Small intestine (tissue), 7 donors: ENCODE results near the gene RNASE4. TPM values are rescaled to one million over a fixed set of nuclear protein-coding genes. Genes with fewer than 3 reads are reported as not detected.

ENCODE experiments used
- DNase-seq, 2 donors: peaks; one replicate each; pipeline versions ENCODE4 v3.0.0 to v3.0.0-alpha.2; 2013
- FAIRE-seq: peaks from 2 replicates; lab custom pipeline; 2012; peaks lifted over from hg19 to GRCh38; lab: Jason Lieb, UNC
- H3K27ac ChIP-seq, 3 donors: one replicate each; pipeline ENCODE4 v1.5.1; 2013; ENCODE audit warnings: low read length in 2 of 3, mild to moderate bottlenecking in 2 of 3, control low read depth in 1 of 3, inconsistent platforms in 1 of 3, low read depth in 1 of 3, moderate library complexity in 1 of 3
- H3K27me3 ChIP-seq, 3 donors: one replicate each; pipeline ENCODE4 v1.6.1; 2013; ENCODE audit warnings: low read length in 3 of 3, inconsistent platforms in 1 of 3; ENCODE audit not compliant: control insufficient read depth in 3 of 3, insufficient read depth in 3 of 3
- H3K36me3 ChIP-seq, 3 donors: one replicate each; pipeline ENCODE4 v1.6.1; 2013; ENCODE audit warnings: low read length in 3 of 3, inconsistent platforms in 1 of 3, low read depth in 1 of 3, mild to moderate bottlenecking in 1 of 3, moderate library complexity in 1 of 3; ENCODE audit not compliant: control insufficient read depth in 3 of 3, insufficient read depth in 2 of 3
- H3K4me1 ChIP-seq, 3 donors: one replicate each; pipeline ENCODE4 v1.6.1; 2013; ENCODE audit warnings: low read length in 2 of 3, inconsistent platforms in 1 of 3, low read depth in 1 of 3, mild to moderate bottlenecking in 1 of 3, moderate library complexity in 1 of 3; ENCODE audit not compliant: control insufficient read depth in 3 of 3, insufficient read depth in 2 of 3
- H3K4me3 ChIP-seq, 3 donors: one replicate each; pipeline ENCODE4 v1.5.1; 2013; ENCODE audit warnings: low read length in 3 of 3, control low read depth in 1 of 3, inconsistent platforms in 1 of 3, low read depth in 1 of 3, mild to moderate bottlenecking in 1 of 3, moderate library complexity in 1 of 3
- H3K9me3 ChIP-seq, 2 donors: one replicate each; pipeline ENCODE4 v1.6.1; 2013; ENCODE audit warnings: low read depth in 1 of 2, low read length in 1 of 2; ENCODE audit not compliant: control insufficient read depth in 2 of 2, insufficient read depth in 1 of 2
- WGBS, 3 donors: extraction: QIAGEN DNeasy Blood & Tissue Kit; methylation state at CpG; one replicate each; pipeline ENCODE4 v1.1.7; 2013; 5-methylcytosine and 5-hydroxymethylcytosine counted together
- polyA plus RNA-seq, 4 donors: library from polyadenylated mRNA; stranded (reverse) in 3 of 4; unstranded in 1 of 4; fragments of 200-250 nt in 3 of 4; fragments of 120-200 nt in 1 of 4; gene quantifications; one replicate each; pipeline versions ENCODE4 v1.2.1 to v1.2.3, GENCODE V29; 2013
- donor health status: healthy with polysubstance abuse.
- donor health status: control.
- donor health status: control.
- donor health status: Bipolar disorder and iron deficiency.
- donor health status: healthy.

Gene RNASE4
- polyA plus RNA-seq, 4 donors = 8.1 to 45.7 (median 31.1) TPM

DNA sequence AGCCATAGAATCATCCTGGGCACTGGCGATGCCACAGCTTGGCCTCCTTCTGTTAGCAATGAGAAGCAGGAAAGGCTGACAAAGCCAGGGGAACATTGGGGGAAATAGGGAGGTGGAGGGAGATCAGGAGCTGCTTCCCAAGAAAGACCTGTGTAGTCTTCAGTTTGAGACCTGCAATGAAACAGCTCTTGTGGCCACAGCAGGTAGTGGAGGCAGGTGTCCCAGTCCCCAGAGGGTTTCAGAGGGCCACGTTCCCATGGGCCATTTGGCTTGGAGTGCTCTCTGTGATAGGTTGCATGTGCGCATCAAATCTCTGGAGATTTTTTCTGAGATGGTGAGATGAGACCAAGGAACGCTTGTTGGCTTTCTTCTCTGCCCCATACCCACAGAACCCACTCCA, 28.5 kb upstream of the RNASE4 start:
- FAIRE-seq (no peak), DNase-seq (no peak)
- Histone ChIP-seq H3K9me3 (no peaks in the 10 kb centered on the region), H3K4me1 (peaks cover 0 to 32% (median 9%) of the 10 kb centered on the region in 3 donors), H3K27me3 (peaks cover 0 to 19% (median 9%) of the 10 kb centered on the region in 3 donors), H3K4me3 (no peak overlapping the region), H3K36me3 (no peaks in the 10 kb centered on the region), H3K27ac (no peak overlapping the region)
- WGBS, 3 donors = 85 to 91% (median 87%) methylated on average over 4 of the region's 4 CpGs

DNA sequence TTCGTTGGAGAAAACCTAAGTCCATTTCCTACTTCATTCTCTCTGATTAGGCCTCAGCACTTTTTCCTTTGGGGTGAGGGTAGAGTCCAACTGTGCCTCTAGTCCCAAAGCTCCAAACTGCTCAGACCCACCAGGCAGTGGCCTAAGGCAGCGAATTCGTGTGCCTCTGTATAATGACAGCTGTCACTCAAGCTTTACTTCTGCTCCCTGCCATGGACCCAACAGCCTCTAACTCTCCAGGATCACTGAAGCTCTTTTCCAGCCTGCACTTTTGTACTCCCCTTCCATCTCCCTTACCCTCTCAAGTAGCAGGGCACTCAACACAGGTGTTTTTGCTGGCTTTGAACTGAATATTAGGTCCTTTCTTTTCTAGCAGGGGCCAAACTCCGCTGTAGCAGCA, 28.1 kb upstream of the RNASE4 start:
- Histone ChIP-seq H3K36me3 (no peaks in the 10 kb centered on the region), H3K4me1 (peaks cover 0 to 34% (median 9%) of the 10 kb centered on the region in 3 donors), H3K4me3 (no peak overlapping the region), H3K27me3 (peaks cover 0 to 19% (median 9%) of the 10 kb centered on the region in 3 donors), H3K9me3 (no peaks in the 10 kb centered on the region), H3K27ac (no peak overlapping the region)
- WGBS, 3 donors = 75% methylated on average over 4 of the region's 4 CpGs
- DNase-seq (no peak), FAIRE-seq (no peak)

DNA sequence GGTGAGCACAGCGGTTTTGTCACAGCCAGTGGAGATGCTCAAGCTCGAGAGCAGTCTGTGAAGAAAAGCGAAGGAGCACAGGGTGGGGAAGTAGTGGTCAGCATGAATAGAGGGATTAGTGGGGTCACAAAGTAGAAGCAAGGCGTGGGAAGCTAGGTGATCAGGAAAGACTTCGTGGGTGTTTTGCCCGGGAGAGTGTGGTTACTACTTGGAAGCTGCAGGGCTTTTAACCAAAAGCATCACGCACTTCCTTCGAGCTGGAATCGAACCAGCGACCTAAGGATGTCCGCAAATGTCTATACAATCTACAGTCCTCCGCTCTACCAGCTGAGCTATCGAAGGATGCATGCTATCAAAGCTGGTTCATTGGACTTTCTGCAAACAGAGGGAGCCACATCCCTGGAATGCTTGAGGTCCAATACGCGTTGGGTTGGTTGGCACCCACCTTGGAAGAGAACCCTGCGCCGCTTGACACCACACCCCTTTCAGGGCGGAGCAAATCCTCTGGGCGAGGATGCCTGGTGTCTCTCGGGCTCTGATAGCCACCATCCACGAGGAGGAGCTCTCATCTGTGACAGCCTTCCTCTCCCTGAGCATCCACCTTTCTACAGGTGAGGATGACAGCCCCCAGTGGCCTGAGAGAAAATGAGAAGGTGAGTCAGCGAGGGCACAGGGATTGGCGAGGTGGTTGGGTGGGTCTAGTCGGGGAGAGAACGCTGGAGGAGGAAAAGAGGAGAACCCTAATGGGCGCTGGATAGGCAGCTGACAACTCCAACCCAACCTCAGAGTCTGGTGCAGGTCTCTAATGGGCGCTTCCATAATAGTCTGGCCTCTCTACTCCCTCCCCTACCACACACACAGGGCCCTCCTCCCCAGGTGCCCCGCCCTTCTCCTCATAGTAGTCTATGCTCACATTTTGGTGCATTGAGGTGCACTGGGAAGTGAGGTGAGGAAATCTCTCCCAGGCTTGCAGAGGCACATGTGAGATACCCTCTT, 26.8 kb upstream of the RNASE4 start:
- no peaks in the 10 kb centered on the region for H3K36me3 ChIP-seq
- peak in 1 of 2 donors; percentile 73 for DNase-seq
- H3K27me3 ChIP-seq = peaks cover 0 to 14% (median 9%) of the 10 kb centered on the region in 3 donors
- WGBS, 3 donors = 28 to 73% (median 56%) methylated on average over 28 of the region's 28 CpGs
- H3K9me3 ChIP-seq = no peaks in the 10 kb centered on the region
- peaks cover 0 to 44% (median 9%) of the 10 kb centered on the region in 3 donors for H3K4me1 ChIP-seq
- peak overlapping the region in 1 of 3 donors; percentile 10 for H3K27ac ChIP-seq
- no peak for FAIRE-seq
- H3K4me3 ChIP-seq = no peak overlapping the region

DNA sequence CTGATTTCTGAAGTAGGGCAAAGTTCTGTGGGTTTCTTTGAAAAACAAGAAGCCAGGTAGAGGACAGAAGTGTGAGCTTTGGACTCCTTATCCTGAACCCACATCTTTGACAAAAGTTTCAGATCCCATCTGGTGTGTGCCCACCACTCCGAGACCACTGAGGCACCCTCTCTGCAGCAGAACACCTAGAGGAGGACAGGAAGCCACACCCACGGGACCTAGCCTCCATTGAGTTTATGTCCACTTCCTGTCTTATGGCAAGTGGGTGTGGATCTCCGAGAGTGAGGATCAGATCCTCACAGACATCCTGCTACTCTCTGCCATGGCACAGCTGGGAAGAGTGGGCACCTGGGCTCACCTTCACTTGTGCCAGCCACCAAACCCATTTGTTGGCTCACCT, 26.1 kb upstream of the RNASE4 start:
- WGBS, 3 donors = 25 to 49% (median 44%) methylated on average over 3 of the region's 3 CpGs
- H3K4me1 ChIP-seq = peaks cover 0 to 44% (median 8%) of the 10 kb centered on the region in 3 donors
- H3K4me3 ChIP-seq = no peak overlapping the region

DNA sequence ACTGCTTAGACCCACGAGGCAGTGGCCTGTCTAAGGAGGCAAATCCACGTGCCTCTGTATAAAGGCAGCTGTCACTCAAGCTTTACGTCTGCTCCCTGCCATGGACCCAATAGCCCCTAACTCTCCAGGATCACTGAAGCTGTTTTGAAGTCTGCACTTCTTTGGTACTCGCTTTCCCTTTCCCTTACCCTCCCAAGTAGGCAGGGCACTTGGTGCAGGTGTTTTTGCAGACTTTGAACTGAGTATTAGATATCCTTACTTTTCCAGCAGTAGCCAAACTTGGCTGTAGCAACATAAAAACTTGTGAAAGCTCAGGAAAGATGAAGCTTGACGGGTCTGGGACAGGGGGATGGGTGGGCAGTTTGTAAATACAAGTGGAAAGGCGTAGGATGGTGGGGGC, 25.0 kb upstream of the RNASE4 start:
- no peak overlapping the region for H3K27ac ChIP-seq
- peaks cover 0 to 5% (median 0%) of the 10 kb centered on the region in 3 donors for H3K27me3 ChIP-seq
- H3K4me1 ChIP-seq = peaks cover 0 to 48% (median 0%) of the 10 kb centered on the region in 3 donors
- H3K36me3 ChIP-seq = no peaks in the 10 kb centered on the region
- 11 to 51% (median 31%) methylated on average over 6 of the region's 6 CpGs for WGBS, 3 donors
- H3K9me3 ChIP-seq = no peaks in the 10 kb centered on the region
- no peak for FAIRE-seq
- no peak overlapping the region for H3K4me3 ChIP-seq
- DNase-seq = peak; percentile 57 to 63

More for the DNA sequence above, 26.1 kb upstream of the RNASE4 start:
- DNase-seq = no peak
- H3K27ac ChIP-seq = peak overlapping the region in 1 of 3 donors; percentile 10
- H3K27me3 ChIP-seq = peaks cover 0 to 9% (median 8%) of the 10 kb centered on the region in 3 donors
- FAIRE-seq = no peak
- H3K9me3 ChIP-seq = no peaks in the 10 kb centered on the region
- H3K36me3 ChIP-seq = no peaks in the 10 kb centered on the region

DNA sequence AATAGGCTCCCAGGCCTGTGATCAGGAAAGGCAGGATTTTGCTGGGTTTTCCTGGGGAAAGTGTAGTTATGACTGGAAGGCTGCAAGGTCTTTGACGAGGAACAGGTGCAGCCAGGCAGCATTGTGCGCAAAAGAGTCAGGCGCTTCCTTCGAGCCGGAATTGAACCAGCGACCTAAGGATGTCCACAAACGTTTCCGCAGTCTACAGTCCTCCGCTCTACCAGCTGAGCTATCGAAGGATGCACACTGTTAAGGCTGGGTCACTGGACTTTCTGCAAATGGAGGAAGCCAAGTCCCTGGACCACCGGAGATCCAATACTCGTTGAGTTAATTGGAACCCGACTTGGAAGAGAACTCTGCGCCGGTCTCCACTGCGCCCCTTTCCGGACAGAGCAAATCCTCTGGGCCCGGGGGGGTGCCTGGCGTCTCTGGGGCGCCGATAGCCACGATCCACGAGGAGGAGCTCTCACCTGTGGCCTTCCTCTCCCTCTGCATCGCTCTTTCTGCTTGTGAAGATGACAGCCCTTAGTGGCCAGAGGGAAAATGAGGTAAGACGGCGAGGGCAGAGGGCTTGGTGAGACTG, 24.5 kb upstream of the RNASE4 start:
- Histone ChIP-seq H3K9me3 (no peaks in the 10 kb centered on the region), H3K4me1 (peaks cover 0 to 48% (median 0%) of the 10 kb centered on the region in 3 donors), H3K4me3 (no peak overlapping the region), H3K36me3 (no peaks in the 10 kb centered on the region), H3K27ac (no peak overlapping the region), H3K27me3 (peaks cover 0 to 5% (median 0%) of the 10 kb centered on the region in 3 donors)
- WGBS, 3 donors = 59 to 76% (median 66%) methylated on average over 25 to 26 of the region's 26 CpGs
- FAIRE-seq (no peak), DNase-seq (no peak)

DNA sequence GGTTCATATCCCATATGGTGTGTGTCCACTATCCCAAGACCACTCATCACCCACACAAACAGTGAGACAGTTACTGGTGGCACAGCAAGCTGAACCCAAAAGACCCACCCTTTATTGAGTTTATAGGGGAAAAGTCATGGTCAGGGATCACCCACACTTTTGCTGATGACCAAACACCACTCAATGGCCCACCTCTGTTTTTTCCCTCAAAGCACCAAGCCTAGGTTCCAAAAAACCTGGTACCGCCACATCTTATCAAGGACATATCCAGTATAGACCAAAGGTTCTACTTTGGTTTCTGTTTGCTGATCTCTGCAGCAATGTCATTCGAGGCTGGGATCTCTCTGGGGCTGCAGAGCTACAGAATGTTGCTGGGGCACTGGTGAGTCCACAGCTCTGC, 23.2 kb upstream of the RNASE4 start:
- 23 to 51% (median 36%) methylated on average over 2 of the region's 2 CpGs for WGBS, 3 donors
- H3K36me3 ChIP-seq = no peaks in the 10 kb centered on the region
- no peaks in the 10 kb centered on the region for H3K27me3 ChIP-seq
- H3K9me3 ChIP-seq = no peaks in the 10 kb centered on the region
- no peak overlapping the region for H3K4me3 ChIP-seq
- peaks cover 0 to 48% (median 0%) of the 10 kb centered on the region in 3 donors for H3K4me1 ChIP-seq
- no peak for DNase-seq
- FAIRE-seq = no peak
- H3K27ac ChIP-seq = no peak overlapping the region

DNA sequence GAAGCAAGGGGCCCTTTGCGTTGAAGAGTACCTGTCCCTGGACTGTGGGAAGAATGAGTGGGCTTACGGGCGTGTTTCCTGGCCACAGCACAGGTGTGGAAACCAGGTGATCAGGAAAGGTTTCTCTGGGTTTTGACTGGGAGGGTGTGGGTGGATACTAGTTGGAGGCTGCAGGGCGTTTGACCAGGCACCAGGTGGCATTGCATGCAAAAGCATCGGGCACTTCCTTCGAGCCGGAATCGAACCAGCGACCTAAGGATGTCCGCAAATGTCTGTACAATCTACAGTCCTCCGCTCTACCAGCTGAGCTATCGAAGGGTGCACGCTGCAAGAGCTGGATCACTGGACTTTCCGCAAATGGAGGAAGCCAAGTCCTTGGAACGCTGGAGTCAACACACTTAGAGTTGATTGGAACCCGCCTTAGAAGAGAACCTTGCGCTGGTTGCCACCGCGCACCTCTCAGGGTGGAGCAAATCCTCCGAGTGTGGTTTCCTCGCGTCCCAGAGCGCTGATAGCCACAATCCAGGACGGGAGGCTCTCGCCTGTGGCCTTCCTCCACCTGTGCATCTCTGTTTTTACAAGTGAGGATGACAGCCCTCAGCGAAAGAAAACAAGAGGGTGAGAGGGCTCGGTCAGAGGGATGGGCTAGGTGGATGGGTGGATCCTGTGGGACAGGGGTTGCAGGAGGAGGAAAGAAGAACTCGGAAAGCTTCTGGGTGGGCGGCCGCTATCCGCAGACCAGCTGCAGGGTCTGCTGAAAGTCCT, 21.2 kb upstream of the RNASE4 start:
- Histone ChIP-seq H3K27me3 (no peaks in the 10 kb centered on the region), H3K27ac (no peak overlapping the region), H3K9me3 (no peaks in the 10 kb centered on the region), H3K4me3 (peak overlapping the region in 1 of 3 donors; percentile 25), H3K36me3 (no peaks in the 10 kb centered on the region), H3K4me1 (peaks cover 0 to 36% (median 0%) of the 10 kb centered on the region in 3 donors)
- FAIRE-seq (no peak), DNase-seq (peak; percentile 64 to 75)
- WGBS, 3 donors = 16 to 56% (median 42%) methylated on average over 31 of the region's 31 CpGs
